Renal cortex interstitium (tissue), 11 donors: Measurements from ENCODE around the gene FAM181A. TPM values are rescaled to one million over a fixed set of nuclear protein-coding genes. Genes with fewer than 3 reads are reported as not detected.
A peak's percentile ranks its signal among the peaks of the same experiment; 100 is the strongest.

ENCODE experiments used
- DNase-seq, 11 donors: peaks; one replicate each; pipeline ENCODE4 v3.0.0-alpha.2; 2013; ENCODE audit warnings: low read depth in 9 of 11, low spot score in 4 of 11; ENCODE audit errors: extremely low read depth in 1 of 11
- polyA plus RNA-seq, 3 donors: library from polyadenylated mRNA; unstranded; fragments of 120-200 nt; gene quantifications; one replicate each; pipeline ENCODE4 v1.2.1, GENCODE V29; 2013; ENCODE audit not compliant: insufficient read length in 3 of 3

FAM181A gene
- polyA plus RNA-seq, 3 donors, result not detected

DNA sequence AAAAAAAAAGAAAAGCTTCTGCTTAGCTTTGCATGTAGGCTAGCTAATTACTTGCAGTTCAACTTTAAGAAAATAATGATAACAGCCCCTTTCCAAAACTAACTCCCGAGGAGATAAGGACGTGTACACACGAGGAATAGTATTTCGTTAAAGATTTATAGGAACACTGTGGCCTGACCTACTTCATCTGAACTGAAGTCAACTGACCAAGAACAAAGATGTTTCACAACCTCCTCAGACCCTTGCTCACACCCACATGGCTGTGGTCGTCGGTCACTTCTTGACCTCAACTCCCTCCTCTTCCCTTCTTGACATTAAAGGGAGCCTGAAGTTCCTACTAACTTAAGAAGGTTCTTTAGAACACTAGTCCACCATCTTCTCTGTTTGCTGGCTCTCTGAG, 25.3 kb upstream of the FAM181A start:
- DNase-seq, result no peak

DNA sequence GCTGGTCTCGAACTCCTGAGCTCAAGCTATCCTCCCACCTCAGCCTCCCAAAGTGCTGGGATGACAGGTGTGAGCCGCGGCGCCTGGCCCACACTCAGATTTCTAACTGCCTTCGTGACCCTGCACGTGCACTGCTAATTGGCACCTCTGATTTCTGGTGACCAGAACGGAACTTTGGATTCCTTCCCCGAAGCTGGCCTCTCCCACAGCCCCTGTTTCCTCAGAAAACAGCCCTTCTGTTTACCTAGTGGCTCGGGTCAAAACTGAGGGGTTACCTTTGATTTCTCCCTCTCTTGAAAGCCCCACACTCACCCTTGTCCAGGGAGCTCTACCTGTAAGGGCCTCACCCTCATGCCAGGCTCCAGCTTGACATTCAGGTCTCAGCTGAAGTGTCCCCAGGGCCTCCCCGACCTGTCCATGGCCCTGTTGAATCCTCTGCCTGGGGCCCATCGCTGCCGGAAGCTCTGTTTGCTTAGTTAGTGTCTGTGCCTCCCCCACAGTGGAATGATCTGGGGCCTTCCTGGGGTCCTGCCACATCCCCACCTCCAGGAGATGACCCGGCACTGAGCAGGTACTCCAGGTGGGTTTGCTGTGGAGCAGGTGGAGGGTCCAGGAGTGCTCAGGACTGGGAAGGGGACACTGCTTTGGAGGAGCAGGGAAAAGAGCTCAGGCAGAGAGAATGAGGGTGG, 24.4 kb upstream of the FAM181A start:
- DNase-seq, result no peak

DNA sequence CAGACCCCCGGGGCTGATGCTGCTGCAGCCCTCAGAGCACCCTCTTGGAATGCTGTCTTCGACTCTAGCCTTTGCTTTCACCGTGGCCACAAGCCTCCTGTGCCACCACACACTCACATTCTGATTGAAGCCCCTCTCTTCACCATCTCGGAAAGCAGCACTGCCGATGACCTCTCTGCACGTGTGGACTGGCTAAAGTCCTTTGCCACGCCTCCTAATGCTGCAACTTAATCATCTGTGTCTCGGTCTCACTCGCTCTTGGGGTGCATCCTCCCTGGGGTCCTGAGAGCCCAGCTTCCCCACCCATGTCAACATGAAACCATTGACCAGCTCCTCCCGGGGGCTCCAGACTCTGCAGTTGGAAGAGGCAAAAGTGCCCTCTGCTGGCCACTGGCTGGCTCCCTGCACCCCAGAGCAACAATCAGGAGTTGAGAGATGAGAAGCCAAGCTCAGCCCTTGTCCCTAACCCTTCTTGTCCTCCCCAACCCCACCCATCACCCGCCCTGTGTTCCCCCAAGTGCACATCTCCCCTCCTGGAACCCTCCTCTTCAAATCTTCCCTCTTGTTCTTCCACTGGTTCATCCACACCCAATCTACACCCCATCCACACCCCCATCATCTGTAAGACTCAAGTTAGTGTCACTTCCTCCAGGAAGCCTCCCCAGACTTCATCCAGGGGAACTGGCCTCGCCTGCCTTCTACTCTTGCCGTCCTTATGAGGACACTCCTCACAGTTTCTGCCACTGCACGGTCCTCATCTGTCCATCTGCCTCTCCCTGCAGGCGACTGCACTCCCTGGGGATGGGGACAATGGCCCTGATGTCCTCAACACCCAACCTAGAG, 23.6 kb upstream of the FAM181A start:
- no peak for DNase-seq

DNA sequence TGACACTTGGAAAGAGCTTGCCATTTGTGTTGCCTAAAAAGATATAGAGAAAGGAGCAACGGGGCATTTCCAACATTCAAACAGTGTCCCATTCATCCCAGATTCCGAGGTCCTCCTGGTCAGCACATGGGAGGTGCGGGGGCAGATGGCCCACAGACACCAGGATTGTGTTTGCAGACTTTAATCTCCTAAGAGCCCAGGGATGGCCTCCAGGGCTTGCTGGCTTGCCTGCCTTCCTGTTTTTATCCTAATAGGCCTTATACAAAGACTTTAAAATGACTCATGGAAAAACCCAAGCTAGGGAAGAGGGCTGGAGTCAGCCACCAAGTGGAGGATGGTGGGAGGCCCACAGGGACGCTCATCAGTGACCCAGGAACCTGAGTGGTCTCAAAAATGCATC, 21.5 kb upstream of the FAM181A start:
- DNase-seq, result no peak

DNA sequence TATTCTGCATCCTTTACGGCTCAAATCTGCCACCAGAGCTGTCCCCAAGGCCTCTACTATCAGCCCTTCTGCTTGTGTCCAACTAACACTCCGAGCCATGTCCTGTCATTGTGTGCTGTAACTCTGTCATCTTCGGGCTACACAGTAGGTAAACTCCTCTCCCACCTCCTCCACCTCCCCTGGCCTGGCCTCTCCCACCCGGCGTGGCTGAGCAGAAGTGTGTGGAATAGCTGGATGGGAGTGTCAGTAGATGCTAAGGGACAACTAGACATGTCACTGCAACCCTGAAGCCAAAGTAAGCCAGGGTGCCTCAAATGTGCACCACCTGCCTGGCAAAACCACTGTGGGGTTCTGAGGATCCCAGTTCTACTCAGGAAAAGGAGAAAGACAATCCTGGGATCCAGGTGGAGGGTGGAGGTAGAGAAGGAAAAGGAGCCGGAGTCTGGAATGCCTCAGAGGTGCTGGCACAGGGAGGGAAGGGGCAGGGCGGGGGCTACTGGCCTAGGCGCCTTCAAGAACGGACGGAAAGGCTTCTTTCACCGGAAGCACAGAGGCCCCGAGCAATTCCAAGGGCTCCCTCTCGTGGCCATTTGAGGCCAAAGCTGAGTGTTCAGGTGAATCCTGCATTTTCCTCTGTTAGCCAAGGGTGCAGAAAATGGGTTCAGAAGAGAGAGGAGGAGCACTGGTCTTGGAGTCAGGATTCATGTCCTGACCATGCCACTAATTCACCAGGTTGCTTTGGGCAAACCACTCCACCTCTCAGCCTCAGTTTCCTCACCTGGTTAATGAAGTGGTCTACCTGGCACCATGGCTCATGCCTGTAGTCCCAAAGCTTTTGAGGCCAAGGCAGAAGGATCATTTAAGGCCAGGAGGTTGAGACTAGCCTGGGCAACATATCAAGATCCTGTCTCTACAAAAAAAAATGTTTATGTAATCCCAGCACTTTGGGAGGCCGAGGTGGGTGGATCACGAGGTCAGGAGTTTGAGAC, 20.5 kb upstream of the FAM181A start:
- DNase-seq, result peak in 6 of 11 donors; percentile 20 to 64 (median 25)

DNA sequence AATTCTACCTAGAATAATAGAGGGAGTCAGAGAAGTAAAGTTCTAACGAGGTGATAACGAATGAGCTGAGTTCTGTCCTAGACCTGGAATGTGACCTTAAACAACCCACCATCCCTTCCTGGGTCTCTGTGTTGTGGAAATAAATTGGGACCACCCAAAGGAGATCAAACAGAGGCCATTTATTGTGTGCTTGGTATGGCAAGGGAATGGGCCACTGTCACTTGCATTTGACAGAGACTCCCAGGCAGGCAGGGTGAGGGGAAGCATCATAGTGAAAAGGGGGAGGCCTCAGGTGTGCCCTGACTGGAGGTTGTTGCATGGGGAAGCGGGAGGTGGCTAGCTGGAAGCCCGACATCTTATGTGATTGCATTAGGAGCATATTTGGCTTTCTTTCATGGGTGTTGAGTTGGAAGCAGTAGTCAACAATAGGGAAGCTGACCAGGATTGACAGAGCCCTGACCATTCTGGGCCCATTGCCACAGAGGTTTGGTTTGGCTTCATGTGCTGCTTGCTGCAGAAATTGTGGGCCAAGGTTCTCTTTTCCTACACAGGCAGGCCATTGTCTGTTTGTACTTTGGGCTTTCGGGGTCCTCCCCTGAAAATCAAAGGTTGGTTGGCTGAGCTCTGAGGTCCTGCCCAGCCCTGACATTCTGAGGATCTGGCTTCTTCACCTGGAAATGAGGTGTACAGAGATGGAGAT, 17.6 kb upstream of the FAM181A start:
- no peak for DNase-seq

DNA sequence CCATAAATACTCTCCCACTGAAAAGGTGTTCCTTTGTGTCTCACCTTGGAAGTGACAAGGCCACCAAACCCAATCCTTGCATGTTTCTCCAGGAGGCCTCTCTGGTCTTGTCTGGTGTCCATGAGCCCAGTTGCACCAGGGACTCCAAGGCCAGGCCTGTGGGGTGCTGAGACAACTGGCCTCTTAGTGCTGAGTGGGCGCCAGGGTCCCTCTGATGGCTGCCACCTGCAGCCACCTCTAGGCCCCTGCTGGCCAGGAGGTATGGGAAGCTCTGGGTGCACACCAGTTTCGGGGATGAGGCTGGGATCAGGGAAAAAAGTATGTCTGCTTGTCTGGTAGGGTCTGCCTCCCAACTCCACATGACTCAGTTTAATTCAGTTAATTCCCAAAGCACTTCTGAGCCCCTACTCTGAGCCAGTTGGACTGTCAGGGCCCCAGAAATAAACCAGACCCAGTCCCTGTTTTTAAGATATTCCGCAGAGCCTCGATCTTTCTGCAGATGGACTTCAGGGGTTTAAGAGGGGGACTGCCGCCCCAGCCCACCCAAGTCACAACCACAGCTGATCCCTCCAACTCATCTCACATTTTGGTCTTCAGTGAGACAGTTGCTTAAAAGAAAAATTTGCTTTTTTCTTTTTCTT, 15.0 kb upstream of the FAM181A start:
- DNase-seq, result no peak

DNA sequence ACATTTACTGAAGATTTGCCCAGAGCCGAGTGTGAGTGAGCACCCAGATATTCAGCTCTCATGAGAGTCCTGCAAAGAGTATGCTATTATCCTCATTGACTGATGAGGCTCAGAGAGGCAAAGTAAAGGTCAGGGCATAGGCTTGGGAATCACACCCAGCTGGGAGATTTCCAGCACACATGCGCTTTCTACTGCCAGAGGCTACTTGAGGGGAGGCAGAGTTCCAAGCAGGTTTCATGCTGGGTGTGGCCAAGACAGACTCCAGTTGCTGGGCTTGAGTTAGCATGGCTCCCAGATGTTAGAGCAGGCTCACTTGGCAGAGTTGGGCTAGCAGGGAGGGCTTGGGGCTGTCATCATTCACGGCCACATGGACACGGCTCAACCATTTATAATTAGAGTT, 14.4 kb upstream of the FAM181A start:
- no peak for DNase-seq

DNA sequence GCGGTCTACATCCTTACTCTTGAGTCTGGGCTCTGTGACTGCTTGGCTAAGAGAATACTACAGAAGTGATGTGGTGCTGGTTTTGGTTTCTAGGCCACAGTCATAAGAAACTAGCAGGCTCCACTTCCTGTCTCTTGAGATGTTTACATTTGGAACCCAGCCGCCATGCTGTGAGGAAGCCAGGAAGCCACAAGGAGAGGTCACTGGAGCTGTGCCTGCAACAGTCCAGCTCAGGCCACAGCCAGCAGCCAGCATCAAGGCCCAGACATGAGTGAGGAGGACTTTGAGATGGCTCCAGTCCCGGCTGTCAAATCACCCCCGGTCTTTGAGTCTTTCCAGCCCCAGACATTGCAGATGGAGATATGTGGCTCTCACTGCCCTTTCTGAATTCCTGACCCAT, 12.9 kb upstream of the FAM181A start:
- no peak for DNase-seq

DNA sequence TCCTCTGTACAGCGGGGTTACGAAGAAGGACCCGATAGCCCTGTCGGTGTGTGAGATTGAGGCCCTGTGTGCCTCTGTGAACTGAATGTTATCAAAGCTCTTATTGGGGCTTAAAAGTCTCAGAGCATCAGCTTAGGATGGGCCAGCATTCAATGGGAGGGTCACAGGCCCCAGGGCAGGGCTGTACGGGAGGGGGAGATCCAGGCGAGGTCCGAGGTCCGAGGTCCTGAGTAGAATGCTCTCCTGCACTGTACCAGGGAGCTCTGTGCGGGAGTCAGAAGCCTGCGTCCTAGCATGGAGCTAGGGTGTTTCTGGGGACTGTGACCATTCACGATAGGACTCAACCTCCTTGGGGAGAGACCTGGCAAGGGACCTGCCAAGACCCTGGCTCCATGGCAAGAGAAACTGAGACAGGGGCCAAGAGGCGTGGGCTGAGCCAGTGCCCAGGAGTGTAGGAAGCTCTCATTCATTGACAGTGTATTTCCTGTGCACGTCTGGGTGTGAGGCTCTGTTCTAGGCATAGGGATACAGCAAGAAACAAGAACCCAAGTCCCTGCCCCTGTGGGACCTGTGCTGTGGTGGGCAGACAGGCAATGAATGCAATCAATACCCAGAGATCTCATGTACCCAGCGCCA, 12.0 kb upstream of the FAM181A start:
- DNase-seq, result no peak

DNA sequence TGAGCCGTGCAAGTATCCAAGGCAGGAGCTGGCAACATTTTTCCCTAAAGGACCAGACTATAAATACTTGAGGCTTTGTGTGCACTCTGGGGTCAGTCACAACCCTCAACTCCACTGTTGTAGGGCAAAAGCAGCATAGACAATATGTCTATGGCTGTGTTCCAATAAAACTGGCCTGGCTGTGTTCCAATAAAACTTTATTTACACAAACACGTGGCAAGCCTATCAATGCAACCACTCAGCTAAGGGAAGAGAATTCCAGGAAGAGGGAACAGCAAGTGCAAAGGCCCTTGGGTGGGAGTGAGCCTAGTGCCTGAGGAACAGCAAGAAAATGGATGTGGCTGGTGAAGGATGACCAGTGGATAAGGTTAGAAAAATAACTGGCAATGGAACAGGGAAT, 11.3 kb upstream of the FAM181A start:
- DNase-seq, result no peak

DNA sequence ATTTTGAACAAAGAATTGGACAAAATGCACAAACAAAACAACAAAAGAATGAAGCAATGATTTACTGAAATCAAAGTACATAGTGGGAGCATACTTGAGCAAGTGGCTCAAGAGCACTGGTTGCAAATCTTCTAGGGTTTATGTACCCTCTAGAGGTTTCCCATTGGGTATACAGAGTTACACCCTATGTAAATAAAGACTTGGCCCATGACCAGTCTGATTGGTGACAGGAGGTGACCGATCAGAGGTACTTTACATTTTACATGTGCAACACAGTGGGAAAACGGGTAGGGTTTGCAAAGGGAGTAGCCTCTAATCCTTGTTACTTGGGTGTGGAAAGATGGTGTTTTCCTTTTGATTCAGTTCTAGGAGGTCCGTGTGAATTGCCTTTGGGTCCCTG, 10.6 kb upstream of the FAM181A start:
- no peak for DNase-seq

DNA sequence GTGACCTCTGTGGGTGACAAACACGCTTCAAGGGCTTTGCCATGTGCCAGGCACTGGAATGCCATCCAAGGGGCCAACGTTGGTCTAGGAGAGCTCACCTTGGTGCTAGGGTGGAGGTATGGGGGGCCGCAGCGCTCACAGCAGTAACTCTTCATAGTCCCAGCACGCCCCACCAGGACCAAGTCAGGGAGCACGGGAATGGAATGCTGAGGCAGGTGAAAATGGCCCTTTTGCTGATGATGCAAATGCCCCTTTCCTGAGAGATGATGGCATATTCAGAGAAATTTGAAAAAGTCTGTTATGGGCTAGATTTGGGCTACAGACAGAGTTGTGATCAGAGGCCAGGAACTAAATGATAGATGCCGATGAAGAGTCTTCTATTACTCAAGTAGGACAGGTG, 10.0 kb upstream of the FAM181A start:
- DNase-seq, result no peak

DNA sequence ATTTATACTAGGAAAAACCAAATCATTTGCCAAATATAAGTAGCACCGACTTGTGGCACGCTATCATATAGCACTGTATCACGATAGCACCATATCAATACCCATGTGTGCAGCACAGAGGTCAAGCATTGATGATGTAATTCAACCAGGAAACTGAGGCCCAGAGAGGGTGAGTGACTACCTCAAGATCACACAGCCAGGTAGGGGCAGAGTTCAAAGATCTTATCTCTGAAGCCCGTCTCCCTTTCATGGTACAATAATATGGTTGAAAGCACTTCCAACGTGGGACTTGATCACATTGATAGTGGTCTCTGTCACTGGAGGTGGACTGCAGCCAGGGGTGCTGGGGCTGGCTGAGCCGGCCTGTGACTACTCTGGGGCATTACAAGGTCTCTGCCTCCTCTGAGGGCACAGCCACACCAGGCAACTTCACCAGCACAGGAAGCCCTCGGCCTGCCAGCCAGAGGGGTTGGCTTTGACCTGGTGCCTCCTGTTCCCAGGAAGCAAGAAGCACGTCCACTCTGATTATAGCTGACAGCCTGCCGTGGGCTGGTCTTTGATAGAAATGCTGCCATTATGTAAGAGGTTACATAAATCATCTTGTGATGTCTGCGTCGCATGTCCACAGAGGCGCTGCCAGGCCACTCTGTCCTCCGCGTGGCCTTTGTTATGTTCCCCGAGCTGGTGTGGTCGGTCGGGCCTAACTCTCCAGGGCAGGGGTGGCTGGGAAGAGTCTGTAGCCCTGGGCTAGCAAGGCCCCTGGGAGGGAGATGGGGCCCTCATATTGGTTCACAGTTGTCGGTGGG, 5.9 kb upstream of the FAM181A start:
- DNase-seq, result no peak

DNA sequence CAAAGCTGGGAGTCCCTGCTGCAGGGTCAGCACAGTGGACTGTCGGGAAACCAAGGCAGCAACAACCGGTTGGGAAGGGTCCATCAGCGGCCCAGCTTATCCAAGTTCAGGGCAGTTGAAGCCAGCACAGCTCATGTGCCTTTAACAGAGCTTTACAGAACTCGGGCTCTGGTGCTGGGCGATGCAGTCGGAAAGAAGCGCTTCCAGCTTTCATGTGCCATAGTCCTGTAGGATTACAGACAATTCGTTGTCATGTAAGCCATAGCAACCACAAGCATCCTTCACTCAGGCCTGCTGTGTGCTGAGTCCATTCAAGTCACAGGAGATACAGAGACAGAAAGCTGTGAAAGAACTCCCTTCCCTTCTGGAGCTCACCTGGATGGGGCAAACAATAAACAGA, 3.5 kb upstream of the FAM181A start:
- DNase-seq, result no peak

DNA sequence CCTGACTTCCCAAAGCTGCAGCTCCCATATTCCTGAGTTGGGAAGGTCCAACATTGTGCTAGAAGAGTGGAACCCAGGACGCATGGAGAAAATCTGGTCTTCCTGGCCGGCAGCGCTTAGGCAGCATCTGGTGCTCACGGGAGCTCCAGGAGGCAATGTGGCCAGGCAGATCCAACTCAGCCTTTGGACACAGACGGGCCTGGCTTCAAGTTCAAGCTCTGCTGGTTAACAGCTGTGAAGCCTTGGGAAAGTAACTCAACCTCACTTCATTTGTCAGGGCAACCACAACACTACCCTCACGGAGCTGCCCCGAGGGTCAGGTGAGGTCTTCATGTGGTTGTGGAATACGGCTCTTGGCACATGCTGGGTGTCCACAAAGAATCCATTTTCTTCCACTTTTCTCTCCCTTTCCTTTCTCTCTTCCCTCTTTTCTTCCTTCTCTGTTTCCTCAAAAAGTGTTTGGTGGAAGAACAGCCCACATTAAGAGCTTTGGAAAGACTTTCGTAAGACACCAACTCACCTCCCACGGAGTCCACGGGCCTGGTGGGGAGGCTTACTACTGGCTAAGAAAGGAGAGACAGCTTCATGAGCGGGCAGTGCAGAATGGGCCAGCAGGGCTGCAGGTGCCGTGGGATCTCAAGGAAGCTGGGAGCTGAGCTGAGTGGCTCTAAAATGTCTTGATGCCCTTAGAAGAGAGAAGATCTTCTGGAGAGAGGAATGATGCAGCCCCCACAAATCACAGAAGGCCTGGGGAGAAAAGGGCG, 2.4 kb upstream of the FAM181A start:
- DNase-seq, result no peak
